HCT116 (cell line): Measurements from ENCODE around the gene GATA3. TPM values are rescaled to one million over a fixed set of nuclear protein-coding genes. Genes with fewer than 3 reads are reported as not detected.

Source experiments
- ATAC-seq: fragments of 200-7000 bp; cut with Tn5 transposase; 2 replicates; pipeline ENCODE4 v1.9.1; 2020; ENCODE audit warnings: mild to moderate bottlenecking, moderate library complexity
- BruUV-seq: library from RNA; stranded (reverse); fragments of 400-500 nt; replicated peaks from 2 replicates; lab custom pipeline; 2021; lab: Mats Ljungman, UMichigan
- CTCF ChIA-PET: fragments of 300-600 bp; sonication (Branson Sonifier 250); formaldehyde crosslinking; loops from one replicate; lab custom pipeline; 2021; ENCODE audit warnings: antibody characterized with exemption; lab: Charles Lee
- POLR2A ChIA-PET: fragments of 300-600, 350-600 bp; sonication (Branson Sonifier 250); formaldehyde crosslinking; loops from one replicate; lab custom pipeline; 2021; ENCODE audit warnings: antibody characterized with exemption; lab: Charles Lee
- RAD21 ChIA-PET, 2 experiments: fragments of 300-600 bp; sonication (Branson Sonifier 250); formaldehyde crosslinking; loops; one replicate each; lab custom pipeline; 2023; ENCODE audit warnings: low total read pairs in 2 of 2; ENCODE audit not compliant: uncharacterized antibody in 2 of 2, unreplicated experiment in 2 of 2, low non-redundant PET in 1 of 2; lab: Charles Lee
- DNase-seq: peaks from one replicate; pipeline ENCODE4 v3.0.0-alpha.2; 2010; ENCODE audit warnings: low read depth, low spot score
- H2AFZ ChIP-seq: fragments of 200-600 bp; shearing (Covaris generic), sonication (generic); 2 replicates; pipeline ENCODE4 v1.6.1; 2017; ENCODE audit warnings: low read depth, mixed run types, mixed read lengths, antibody characterized with exemption, low read length; ENCODE audit not compliant: poor library complexity, severe bottlenecking
- H3K27ac ChIP-seq: 2 replicates; pipeline ENCODE4 v1.5.1; 2012; ENCODE audit warnings: low read depth, low read length
- H3K27me3 ChIP-seq: fragments of 200-600 bp; sonication (generic); 2 replicates; pipeline ENCODE4 v1.6.1; 2016; ENCODE audit warnings: mixed run types, low read length, mixed read lengths; ENCODE audit not compliant: insufficient read depth
- H3K36me3 ChIP-seq, 2 experiments: fragments of 200-500 bp in 1 of 2; fragments of 200-600 bp in 1 of 2; sonication (Bioruptor generic) in 1 of 2; sonication (generic) in 1 of 2; 2 replicates each; pipeline versions ENCODE4 v1.5.1 to v1.6.1; 2014 to 2016; ENCODE audit warnings: low read length in 2 of 2, inconsistent platforms in 1 of 2, mixed read lengths in 1 of 2, mixed run types in 1 of 2; ENCODE audit not compliant: insufficient read depth in 2 of 2, control insufficient read depth in 1 of 2
- H3K4me1 ChIP-seq, 2 experiments: fragments of 200-600 bp in 1 of 2; sonication (generic) in 1 of 2; 2 replicates each; pipeline versions ENCODE4 v1.5.1 to v1.6.1; 2012 to 2017; ENCODE audit warnings: low read length in 2 of 2, inconsistent platforms in 1 of 2, mild to moderate bottlenecking in 1 of 2, mixed read lengths in 1 of 2, mixed run types in 1 of 2, moderate library complexity in 1 of 2; ENCODE audit not compliant: insufficient read depth in 2 of 2, control insufficient read depth in 1 of 2
- H3K4me2 ChIP-seq: fragments of 200-600 bp; sonication (generic); 2 replicates; pipeline ENCODE4 v1.6.1; 2017; ENCODE audit warnings: mixed run types, low read length, mixed read lengths
- H3K4me3 ChIP-seq, 2 experiments: fragments of 200-600 bp in 1 of 2; sonication (generic) in 1 of 2; replicated peaks in 1 of 2; 2 replicates each; pipeline ENCODE4 v1.5.1; 2011 to 2016; ENCODE audit warnings: low read length in 2 of 2, control low read depth in 1 of 2, low read depth in 1 of 2, mild to moderate bottlenecking in 1 of 2, mixed read lengths in 1 of 2, mixed run types in 1 of 2
- H3K79me2 ChIP-seq: fragments of 200-600 bp; sonication (generic); 2 replicates; pipeline ENCODE4 v1.6.1; 2017; ENCODE audit warnings: mild to moderate bottlenecking, mixed run types, low read length, moderate library complexity, mixed read lengths; ENCODE audit not compliant: insufficient read depth
- H3K9ac ChIP-seq: fragments of 200-600 bp; sonication (generic); 2 replicates; pipeline ENCODE4 v1.6.1; 2016; ENCODE audit warnings: low read length, mixed read lengths
- H3K9me2 ChIP-seq: fragments of 200-600 bp; sonication (generic), shearing (Covaris generic); 2 replicates; pipeline ENCODE4 v1.6.1; 2017; ENCODE audit warnings: mixed run types, mild to moderate bottlenecking, moderate library complexity; ENCODE audit not compliant: insufficient read depth
- H3K9me3 ChIP-seq, 2 experiments: fragments of 200-500 bp in 1 of 2; fragments of 200-600 bp in 1 of 2; sonication (Bioruptor generic) in 1 of 2; sonication (generic) in 1 of 2; 2 replicates each; pipeline ENCODE4 v1.6.1; 2014 to 2017; ENCODE audit warnings: low read length in 2 of 2, mixed read lengths in 2 of 2, inconsistent platforms in 1 of 2, low read depth in 1 of 2, mild to moderate bottlenecking in 1 of 2, mixed run types in 1 of 2, moderate library complexity in 1 of 2; ENCODE audit not compliant: control insufficient read depth in 1 of 2, insufficient read depth in 1 of 2
- H4K20me1 ChIP-seq: fragments of 200-600 bp; sonication (generic), shearing (Covaris generic); 2 replicates; pipeline ENCODE4 v1.6.1; 2017; ENCODE audit warnings: mixed run types, mild to moderate bottlenecking, moderate library complexity; ENCODE audit not compliant: insufficient read depth
- EGR1 ChIP-seq: IDR thresholded peaks from 2 replicates; pipeline ENCODE4 v1.6.1; 2012; ENCODE audit warnings: low read depth
- ELF1 ChIP-seq: IDR thresholded peaks from 2 replicates; pipeline ENCODE4 v1.6.1; 2012; ENCODE audit warnings: low read depth, borderline replicate concordance
- FOSL1 ChIP-seq: IDR thresholded peaks from 2 replicates; pipeline ENCODE4 v1.6.1; 2012; ENCODE audit warnings: low read depth
- POLR2A ChIP-seq: IDR thresholded peaks from 2 replicates; pipeline ENCODE4 v1.7.0; 2011; ENCODE audit warnings: borderline replicate concordance; ENCODE audit not compliant: insufficient read depth, insufficient read length; ENCODE audit errors: extremely low read depth
- POLR2AphosphoS5 ChIP-seq: IDR thresholded peaks from 2 replicates; pipeline ENCODE4 v1.6.1; 2011; ENCODE audit warnings: mild to moderate bottlenecking, low read depth, low read length, moderate library complexity
- RAD21 ChIP-seq: IDR thresholded peaks from 2 replicates; pipeline ENCODE4 v1.6.1; 2012; ENCODE audit warnings: low read depth, mild to moderate bottlenecking
- SP1 ChIP-seq: IDR thresholded peaks from 2 replicates; pipeline ENCODE4 v1.6.1; 2012; ENCODE audit warnings: low read depth
- SRF ChIP-seq: IDR thresholded peaks from 2 replicates; pipeline ENCODE4 v1.6.1; 2012; ENCODE audit warnings: low read depth
- ZNF274 ChIP-seq: fragments of 200-500 bp; sonication (Bioruptor generic); IDR thresholded peaks from 2 replicates; pipeline ENCODE4 v1.6.1; 2014; ENCODE audit warnings: mild to moderate bottlenecking, low read depth, low read length, inconsistent platforms
- intact Hi-C: fragments of 100-400 bp; cut with micrococcal nuclease; formaldehyde crosslinking; loops from 2 replicates; pipeline ENCODE4 v1.10.0; 2022
- total RNA-seq: library from RNA; stranded (reverse); gene quantifications from one replicate; pipeline ENCODE4 v1.2.1, GENCODE V29; 2021; ENCODE audit not compliant: unreplicated experiment
- TF ChIP-seq, protein P1 (sequence below), 3 experiments: fragments of 200-600 bp in 1 of 3; sonication (generic) in 1 of 3; IDR thresholded peaks in 2 of 3; conservative IDR thresholded peaks in 1 of 3; 2 replicates each; pipeline ENCODE4 v1.5.1; 2012 to 2017; ENCODE audit warnings: low read depth in 2 of 3, low read length in 2 of 3, antibody characterized with exemption in 1 of 3, borderline replicate concordance in 1 of 3, control low read depth in 1 of 3, mild to moderate bottlenecking in 1 of 3, mixed read lengths in 1 of 3, mixed run types in 1 of 3, moderate library complexity in 1 of 3; ENCODE audit not compliant: insufficient read depth in 1 of 3
- TF ChIP-seq, protein P2 (sequence below): IDR thresholded peaks from 2 replicates; pipeline ENCODE4 v1.6.1; 2012
- TF ChIP-seq, protein P3 (sequence below): IDR thresholded peaks from 2 replicates; pipeline ENCODE4 v1.6.1; 2011; ENCODE audit warnings: mild to moderate bottlenecking, low read length, moderate library complexity; ENCODE audit not compliant: insufficient replicate concordance; ENCODE audit errors: extremely low read depth
- TF ChIP-seq, protein P4 (sequence below): IDR thresholded peaks from 2 replicates; pipeline ENCODE4 v1.6.1; 2012

The GATA3 gene
- total RNA-seq, 1 experiment from 2014 or later = 2.7 TPM

DNA sequence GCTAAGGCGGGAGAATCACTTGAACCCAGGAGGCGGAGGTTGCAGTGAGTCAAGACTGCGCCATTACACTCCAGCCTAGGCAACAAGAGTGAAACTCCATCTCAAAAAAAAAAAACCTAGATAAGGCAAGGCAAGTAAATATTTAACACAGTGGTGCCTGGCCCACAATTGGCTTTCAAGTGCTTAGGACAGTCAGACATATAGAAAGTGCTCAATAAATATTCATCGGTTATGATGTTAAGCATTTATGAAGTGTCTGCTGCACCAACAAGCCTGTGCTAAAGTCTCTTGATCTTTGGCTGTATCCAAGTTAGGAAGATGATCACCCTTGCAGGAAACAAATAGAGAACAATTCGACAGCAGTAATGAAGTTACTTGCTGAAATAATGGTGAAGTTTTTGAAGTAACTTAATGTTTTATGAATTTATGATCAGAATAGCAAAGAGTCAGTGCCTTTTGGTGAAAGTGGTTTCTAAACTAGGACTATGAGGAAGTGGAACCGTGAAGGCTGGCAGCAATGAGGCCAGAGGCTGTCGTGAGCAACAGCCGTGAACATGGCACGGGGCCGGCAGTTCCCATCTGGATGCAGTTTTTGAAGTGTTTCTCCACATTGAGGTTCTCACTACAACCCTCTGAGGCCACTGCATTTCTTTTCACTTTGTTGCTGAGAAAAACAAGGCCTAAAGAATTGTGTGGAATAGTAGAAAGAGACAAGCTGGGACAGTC lies 48.1 kb upstream of the GATA3 start:
- Histone ChIP-seq H3K4me3 (no peak overlapping the region), H3K9me3 (peaks cover 0 to 10% of the 10 kb centered on the region in 2 experiments; a peak in 2 of 4 replicates), H4K20me1 (no peaks in the 10 kb centered on the region), H3K36me3 (no peaks in the 10 kb centered on the region), H3K9me2 (no peaks in the 10 kb centered on the region), H3K79me2 (no peaks in the 10 kb centered on the region), H3K4me1 (no peaks in the 10 kb centered on the region), H3K27ac (no peak overlapping the region), H3K4me2 (no peak overlapping the region), H2AFZ (no peak overlapping the region), H3K9ac (no peak overlapping the region), H3K27me3 (no peaks in the 10 kb centered on the region)
- ChIA-PET RAD21 (no interaction called here), POLR2A (no interaction called here), CTCF (no interaction called here)
- intact Hi-C loops = no loop called here
- no peak for DNase-seq
- TF ChIP-seq, protein P1, sequence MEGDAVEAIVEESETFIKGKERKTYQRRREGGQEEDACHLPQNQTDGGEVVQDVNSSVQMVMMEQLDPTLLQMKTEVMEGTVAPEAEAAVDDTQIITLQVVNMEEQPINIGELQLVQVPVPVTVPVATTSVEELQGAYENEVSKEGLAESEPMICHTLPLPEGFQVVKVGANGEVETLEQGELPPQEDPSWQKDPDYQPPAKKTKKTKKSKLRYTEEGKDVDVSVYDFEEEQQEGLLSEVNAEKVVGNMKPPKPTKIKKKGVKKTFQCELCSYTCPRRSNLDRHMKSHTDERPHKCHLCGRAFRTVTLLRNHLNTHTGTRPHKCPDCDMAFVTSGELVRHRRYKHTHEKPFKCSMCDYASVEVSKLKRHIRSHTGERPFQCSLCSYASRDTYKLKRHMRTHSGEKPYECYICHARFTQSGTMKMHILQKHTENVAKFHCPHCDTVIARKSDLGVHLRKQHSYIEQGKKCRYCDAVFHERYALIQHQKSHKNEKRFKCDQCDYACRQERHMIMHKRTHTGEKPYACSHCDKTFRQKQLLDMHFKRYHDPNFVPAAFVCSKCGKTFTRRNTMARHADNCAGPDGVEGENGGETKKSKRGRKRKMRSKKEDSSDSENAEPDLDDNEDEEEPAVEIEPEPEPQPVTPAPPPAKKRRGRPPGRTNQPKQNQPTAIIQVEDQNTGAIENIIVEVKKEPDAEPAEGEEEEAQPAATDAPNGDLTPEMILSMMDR (IDR thresholded peaks at IDR 0.05 in 2 of 3, conservative IDR thresholded peaks at IDR 0.05 in 1 of 3; ENCODE audit: borderline replicate concordance in 1 of 3, insufficient read depth in 1 of 3, low read depth in 2 of 3, low read length in 2 of 3) = no peak
- TF ChIP-seq, protein P2, sequence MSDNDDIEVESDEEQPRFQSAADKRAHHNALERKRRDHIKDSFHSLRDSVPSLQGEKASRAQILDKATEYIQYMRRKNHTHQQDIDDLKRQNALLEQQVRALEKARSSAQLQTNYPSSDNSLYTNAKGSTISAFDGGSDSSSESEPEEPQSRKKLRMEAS = no peak
- TF ChIP-seq, protein P3, sequence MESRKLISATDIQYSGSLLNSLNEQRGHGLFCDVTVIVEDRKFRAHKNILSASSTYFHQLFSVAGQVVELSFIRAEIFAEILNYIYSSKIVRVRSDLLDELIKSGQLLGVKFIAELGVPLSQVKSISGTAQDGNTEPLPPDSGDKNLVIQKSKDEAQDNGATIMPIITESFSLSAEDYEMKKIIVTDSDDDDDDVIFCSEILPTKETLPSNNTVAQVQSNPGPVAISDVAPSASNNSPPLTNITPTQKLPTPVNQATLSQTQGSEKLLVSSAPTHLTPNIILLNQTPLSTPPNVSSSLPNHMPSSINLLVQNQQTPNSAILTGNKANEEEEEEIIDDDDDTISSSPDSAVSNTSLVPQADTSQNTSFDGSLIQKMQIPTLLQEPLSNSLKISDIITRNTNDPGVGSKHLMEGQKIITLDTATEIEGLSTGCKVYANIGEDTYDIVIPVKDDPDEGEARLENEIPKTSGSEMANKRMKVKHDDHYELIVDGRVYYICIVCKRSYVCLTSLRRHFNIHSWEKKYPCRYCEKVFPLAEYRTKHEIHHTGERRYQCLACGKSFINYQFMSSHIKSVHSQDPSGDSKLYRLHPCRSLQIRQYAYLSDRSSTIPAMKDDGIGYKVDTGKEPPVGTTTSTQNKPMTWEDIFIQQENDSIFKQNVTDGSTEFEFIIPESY = no peak
- no peak for TF ChIP-seq ELF1
- TF ChIP-seq SP1 = no peak
- TF ChIP-seq POLR2AphosphoS5 = no peak
- TF ChIP-seq RAD21 = no peak
- TF ChIP-seq, protein P4, sequence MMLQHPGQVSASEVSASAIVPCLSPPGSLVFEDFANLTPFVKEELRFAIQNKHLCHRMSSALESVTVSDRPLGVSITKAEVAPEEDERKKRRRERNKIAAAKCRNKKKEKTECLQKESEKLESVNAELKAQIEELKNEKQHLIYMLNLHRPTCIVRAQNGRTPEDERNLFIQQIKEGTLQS = no peak
- no peak for TF ChIP-seq POLR2A
- TF ChIP-seq SRF = no peak
- TF ChIP-seq FOSL1 = no peak
- no peak for TF ChIP-seq EGR1
- TF ChIP-seq ZNF274 = no peak
- ATAC-seq = no peak
- no TSS peak for BruUV-seq
